NK-92 (cell line): ENCODE measurements around the gene UBE2E2.

Experiments used
- DNase-seq: peaks from one replicate; lab custom pipeline; 2025; ENCODE audit not compliant: unreplicated experiment; lab: John Stamatoyannopoulos, UW

The UBE2E2 gene

GRCh38 chr3:23377928-23378672 is 175.0 kb downstream of the UBE2E2 start:
- DNase-seq, result no peak

GRCh38 chr3:23383875-23384274 is 180.7 kb downstream of the UBE2E2 start:
- no peak for DNase-seq

DNA sequence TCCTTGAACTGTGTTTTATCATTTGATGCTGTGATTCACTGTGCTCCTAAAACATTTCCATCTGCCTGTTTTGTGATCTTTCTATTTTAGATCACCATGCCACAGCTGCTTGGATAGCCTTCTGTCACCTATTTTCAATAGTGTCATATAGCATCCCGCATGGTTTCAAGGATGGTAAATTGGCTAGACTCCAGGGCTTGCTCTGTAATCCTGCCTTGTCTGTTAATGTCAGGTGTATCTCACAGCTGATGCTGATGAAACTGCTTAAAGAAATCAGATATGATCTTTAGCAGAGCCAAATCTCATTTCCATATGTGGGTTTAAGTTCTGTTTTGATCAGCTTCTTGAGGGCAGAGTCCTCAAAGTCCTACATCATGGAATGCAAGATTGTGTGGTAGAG is 182.2 kb downstream of the UBE2E2 start:
- no peak for DNase-seq

DNA sequence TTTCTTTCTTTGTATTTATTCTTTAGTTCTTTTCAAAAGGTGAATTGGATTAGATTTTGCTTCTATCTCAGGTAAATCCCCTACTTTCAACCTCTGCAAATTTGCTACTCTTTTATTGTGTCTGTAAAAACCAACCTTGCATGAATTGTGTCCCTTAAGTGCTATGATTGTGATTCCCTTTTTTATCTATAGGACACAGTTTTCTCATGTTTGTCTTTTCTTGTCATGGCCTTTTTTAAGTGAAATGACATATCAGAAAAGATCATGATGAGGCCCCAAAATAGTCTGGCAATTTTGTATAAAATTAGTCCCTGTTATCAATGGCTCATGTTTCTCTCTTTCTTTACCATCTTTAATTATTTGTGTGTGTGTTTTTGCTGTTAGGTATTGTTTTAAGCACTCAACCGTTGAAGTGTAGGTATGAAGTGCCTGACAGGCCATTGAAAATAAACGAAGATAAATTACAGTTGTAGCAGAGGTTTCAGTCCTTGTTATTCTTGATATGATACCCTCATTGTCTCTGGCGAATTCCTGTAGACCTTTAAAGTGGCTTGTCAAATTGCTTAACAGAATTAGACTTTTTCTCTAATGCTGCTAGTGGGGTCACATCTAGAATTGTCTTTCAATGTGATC is 184.3 kb downstream of the UBE2E2 start:
- DNase-seq, result no peak

- DNase-seq, result no peak
Observed at GRCh38 chr3:23389089-23389488, 186.0 kb downstream of the UBE2E2 start.

GRCh38 chr3:23389686-23390085 is 186.6 kb downstream of the UBE2E2 start:
- DNase-seq, result no peak

GRCh38 chr3:23390446-23390845 is 187.3 kb downstream of the UBE2E2 start:
- DNase-seq, result no peak

GRCh38 chr3:23390989-23391553 is 187.9 kb downstream of the UBE2E2 start:
- DNase-seq, result no peak

DNA sequence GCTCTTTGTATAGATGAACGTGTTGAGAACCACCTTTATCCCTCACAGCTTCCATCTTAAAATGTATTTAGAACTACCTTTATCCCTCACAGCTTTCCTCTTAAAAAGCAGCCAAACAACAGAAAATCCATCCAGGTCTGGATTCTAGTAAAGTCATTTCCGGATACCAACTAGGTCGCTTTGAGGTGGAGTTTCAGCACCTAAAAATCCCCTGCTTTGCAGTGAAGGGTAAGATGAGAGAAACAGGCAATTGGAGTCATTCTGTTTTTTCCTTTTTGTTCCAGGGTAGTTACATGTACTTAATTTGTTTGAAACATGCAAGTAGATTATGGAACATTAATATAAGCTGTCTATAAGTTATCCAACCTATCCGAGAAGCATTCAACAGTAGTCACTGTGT is 192.0 kb downstream of the UBE2E2 start:
- DNase-seq, result no peak

GRCh38 chr3:23396746-23397145 is 193.6 kb downstream of the UBE2E2 start:
- no peak for DNase-seq

DNA sequence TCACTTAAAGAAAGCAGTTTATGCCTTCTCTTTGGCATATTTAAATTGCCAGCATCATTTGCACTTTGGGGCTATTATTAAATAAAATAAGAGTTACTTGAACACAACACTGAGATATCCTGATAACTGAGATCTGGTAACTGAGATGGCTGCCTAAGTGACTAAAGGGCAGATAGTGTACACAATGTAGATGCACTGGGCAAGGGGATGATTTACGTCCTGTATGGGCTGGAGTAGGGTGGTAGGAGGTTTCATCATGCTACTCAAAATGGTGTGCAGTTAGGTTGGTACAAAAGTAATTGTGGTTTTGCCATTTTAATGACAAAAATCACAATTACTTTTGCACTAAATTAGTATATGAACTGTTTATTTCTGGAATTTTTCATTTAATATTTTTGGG is 196.1 kb downstream of the UBE2E2 start:
- DNase-seq, result no peak

DNA sequence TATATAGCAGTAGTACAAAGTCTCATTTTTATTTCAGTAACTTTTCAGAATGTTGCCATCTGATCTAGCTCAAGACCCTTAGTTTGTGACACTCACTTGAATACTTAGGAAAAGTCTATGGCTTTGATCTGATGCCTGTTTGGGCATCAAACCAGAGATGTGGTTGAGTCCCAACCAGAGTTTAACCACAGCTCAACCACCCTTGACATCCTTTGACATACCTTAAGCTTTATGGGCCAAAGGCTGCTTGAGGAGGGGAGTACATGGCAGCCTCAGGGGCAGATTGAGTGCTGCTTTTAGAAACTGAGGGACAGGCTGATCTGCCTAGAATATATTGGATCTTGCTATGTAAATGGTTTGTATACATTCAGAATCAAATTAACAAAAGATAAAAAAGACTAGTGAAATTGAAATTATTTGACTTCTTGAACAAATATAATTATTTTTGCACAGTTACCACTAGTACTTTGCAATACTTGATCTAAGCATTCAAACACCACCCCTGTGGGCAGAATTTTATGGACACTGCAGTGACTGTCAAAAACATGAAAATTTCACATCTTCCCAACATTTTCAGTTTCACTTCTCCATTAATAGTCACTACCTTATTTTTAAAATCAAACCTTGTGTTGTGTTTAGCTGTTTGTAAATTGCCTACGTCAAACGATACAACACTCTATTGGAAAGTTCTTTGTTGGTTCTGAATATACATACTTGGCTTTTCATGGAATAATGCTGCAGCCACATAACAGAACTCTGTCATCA is 199.8 kb downstream of the UBE2E2 start:
- no peak for DNase-seq

DNA sequence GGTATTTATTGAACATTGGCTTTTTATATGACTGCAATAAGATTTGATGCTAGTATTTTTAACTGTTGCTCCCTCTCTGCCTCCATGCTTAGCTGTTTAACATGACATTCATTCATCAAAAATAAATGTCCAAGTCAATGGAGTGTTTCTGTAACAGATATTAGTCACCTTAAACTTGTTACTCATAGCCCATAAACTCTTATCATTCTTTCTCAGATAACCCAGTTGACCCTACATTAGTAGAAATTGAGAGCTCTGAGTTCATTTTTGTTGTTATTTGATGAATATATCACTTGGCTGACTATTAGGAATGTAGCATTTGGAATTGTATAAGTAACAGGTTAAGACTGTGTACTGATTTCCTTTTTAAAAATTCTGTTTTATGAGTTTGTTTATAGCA is 201.1 kb downstream of the UBE2E2 start:
- no peak for DNase-seq

- DNase-seq, result no peak
Observed at GRCh38 chr3:23405081-23405480, 202.0 kb downstream of the UBE2E2 start.

DNA sequence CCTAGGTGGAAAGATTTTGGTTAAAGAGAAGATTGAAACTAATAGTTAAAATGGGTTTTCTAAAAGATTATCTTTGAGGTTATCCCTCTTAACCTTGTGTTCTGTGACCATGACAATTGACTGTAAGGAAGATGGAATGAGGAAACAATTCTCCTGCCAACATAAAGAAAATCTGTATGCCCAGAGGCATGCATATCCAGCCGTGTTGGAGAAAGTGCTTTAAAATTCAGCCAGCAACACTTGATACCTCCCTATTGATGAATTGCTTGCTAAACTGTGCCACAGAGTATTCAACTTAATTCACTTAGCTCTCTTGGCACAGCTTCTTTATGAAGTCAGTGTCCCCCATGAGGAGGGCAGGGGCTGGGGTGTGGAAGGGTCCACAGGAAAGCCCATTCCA is 203.5 kb downstream of the UBE2E2 start:
- DNase-seq, result no peak

- DNase-seq, result no peak
Observed at GRCh38 chr3:23418026-23418425, 214.9 kb downstream of the UBE2E2 start.

DNA sequence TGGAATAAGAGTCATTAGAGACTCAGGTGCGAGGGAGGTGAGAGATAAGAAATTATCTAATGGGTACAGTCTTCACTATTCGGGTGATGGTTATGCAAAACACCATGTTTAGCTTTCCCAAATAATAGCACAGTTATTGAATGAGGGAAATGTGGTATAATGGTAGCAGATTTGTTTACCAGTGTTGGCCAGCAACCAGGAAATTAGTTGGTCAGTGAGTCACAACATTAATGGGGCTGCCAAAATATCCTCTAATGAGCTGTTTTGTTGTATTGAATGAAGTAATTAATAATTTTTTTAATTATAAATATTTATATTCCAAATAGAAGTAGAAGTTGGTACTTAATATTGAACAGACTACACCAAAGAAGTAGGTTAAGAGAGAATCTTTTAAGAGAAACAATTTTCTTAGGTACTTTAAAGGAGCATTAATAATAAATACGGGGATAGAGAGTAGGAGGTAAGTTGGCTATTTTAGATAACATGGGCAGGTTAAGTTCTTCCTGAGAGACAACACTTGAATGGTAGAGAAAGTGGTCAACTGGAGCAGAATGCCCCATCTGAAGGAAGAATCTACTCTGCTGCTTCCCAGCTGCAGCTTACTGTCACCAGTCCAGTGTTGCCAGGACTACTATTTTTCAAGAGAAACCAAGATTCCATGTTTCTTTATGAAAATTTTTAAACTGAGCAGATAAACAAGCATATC is 218.8 kb downstream of the UBE2E2 start:
- DNase-seq, result no peak

DNA sequence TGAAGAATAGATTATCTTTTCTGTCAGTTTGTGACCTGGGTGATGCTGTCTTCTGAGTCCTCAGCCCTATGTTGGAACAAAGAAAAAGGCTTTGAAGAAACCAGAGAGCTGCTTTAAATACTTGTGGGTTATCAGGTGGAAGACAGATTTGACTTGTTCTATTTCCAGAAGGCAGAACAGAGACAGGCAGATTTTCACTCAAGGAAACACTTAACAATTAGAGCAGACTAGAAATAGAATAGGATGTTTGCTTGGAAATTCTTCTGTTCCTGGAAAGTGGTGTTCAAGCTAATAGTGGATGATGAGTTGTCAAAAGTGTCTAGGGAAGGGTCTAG is 219.4 kb downstream of the UBE2E2 start:
- DNase-seq, result no peak

GRCh38 chr3:23425410-23425809 is 222.3 kb downstream of the UBE2E2 start:
- DNase-seq, result no peak

GRCh38 chr3:23430781-23431398 is 227.8 kb downstream of the UBE2E2 start:
- no peak for DNase-seq

DNA sequence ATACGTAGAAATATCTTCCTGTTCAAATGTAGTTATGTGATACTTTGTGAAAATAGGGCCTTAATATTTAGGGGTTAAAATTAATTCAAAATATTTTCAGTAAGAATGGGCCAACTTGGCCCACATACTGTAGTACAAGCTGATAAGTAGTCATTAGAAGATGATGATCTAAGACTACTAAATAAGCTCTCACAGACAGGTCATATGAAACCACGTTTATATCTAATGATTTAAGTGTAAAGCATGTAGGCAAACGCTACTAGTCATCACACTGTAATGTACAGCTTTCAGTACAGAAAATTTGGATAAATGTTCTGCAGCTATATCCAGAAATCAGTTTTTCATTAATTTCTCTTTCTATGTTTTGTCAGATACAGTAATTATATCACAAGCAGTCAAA is 228.6 kb downstream of the UBE2E2 start:
- no peak for DNase-seq
